ENCODE results near the gene PRAC2.

PRAC2 gene

DNA sequence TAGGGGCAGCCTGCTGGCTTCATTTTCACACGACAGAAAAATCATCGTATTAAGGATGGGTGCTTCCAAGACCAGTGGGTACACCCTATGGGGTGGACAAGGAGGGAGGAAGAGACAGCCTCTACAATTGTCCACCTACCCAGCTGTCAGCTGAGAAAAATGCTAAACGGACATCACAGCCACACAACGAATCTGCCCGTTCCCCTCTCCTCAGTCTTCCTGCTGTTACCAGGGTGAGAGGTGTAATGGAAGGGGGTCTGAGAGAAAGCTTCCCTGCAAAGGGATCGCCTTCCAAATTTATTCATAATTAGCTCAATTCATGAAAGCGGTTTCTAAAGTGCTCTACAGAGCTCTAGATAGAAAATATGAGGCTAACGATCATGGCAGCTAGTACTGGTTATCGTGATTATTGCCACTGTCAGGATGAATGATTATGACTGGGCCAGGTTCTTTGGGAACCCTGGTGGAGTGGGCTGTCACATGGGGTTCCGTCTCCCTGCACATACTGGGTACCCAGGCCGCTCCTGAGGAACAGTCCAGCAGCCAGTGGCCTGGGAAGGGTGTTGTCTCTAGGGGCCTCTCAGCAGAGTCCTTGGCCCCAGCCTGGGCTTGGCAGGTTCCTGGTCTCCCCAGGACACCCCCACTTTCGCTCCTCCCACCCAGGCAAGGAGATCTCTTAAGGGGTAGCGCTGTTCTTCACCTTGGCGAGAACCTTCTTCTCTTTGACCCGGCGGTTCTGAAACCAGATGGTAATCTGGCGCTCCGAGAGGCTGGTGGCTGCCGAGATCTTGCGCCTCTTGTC, 3.3 kb downstream of the PRAC2 start:
- TF ChIP-seq ZNF274 (IDR thresholded peaks at IDR 0.05; ENCODE audit: low read depth, low read length): no peak
- H3K4me3 ChIP-seq (ENCODE audit: low read length): no peak overlapping the region

DNA sequence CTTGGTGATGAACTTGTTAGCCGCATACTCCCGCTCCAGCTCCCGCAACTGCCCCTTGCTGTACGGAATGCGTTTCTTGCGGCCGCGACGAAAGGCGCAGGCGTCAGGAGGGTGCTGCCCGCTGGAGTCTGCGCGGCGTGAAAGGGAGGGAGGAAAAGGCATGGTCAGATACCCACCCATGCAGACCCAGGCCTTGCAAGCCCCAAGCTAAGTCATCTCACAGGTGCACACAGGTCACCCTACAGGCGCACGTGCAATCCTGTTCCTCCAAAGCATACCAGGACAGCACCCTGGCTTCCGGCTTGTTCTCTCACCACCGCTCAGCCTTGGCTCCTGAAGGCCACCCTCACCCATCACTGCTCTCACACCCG, 3.9 kb downstream of the PRAC2 start:
- H3K4me3 ChIP-seq (ENCODE audit: low read length): no peak overlapping the region
- no peak for TF ChIP-seq ZNF274 (IDR thresholded peaks at IDR 0.05; ENCODE audit: low read depth, low read length)

DNA sequence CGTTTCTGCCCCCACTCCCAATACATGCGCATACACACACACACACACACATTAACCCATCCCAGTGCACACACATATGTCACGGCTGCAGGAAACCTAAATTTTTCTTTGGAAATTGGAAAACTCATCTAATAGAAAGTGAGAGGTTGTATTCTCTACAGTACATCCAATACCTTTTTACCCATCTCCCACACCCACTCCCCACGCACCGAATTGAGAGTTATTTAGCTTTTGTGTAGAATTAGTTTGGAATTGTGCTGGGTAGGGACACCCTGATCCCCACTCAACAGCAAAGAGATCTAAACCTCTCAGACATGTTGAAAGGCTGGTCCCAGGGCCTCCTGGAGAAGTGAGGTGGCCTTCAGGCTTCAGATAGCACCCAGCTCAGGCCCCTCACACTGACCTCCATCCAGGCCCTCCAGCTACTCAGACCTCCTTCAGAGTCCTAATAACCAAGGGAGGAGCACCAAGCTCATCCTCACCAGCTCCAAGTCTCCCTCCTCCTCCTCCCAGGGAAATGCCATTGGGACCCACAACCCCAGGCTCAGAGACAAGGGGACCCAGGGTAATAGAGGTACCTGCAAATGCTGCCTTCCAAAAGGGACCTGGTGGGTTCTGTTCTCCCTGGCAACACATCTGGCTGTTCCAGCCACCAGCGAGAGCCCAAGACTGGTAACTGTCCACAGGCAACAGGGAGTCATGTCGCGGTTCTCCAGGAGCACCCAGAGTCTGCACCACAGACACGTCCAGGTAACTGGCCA, 4.6 kb downstream of the PRAC2 start:
- no peak overlapping the region for H3K4me3 ChIP-seq (ENCODE audit: low read length)
- no peak for TF ChIP-seq ZNF274 (IDR thresholded peaks at IDR 0.05; ENCODE audit: low read depth, low read length)

DNA sequence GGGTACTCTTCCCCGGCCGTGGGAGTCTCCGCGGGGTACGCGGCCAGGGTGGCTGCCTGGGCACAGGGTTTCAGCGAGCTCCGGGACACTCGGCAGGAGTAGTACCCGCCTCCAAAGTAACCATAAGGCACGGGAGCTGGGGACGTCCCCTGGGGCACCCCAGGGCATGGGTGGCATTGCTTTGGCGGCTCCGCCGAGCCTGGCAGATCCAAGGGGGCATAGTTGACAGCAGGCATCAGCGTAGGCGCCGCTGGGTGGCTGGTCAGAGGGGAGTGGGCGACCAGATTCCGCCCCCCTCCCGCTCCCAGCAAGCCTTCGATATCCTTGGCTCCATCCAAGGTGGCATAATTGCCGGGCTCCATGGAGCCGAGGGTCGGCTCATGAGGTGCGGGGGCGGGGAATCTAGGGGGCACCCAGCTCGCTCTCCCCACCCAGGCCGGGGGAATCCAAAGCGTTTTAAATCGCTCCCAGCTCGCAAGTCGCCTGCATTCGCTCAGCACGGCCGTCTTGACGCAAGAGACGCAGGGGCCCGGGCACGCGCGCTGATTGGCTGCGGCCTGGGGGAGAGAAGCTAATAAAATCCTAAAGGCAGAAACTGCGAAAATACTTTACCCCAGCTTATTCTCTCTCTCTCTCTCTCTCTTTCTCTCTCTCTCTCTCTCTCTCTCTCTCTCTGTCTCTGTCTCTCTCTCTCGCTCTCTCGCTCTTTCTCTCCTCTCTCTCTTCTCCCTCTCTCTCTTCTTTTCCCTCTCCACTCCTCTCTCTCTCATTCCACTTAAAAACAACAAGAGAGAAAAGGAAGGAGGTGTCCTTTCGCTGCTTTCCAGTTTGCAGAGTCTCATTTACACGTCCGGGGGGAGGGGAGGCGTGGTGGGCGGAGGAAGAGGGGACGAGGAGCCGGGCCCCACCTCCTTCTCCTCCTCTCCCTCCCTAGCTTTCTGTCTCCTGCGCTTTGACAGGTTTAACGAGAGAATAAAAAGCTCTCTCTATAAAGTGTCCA, 5.5 kb downstream of the PRAC2 start, which contains the start of gene HOXB13:
TSS of gene HOXB13 (minus strand) at position 519 of the 1,000 bp plus-strand sequence. CDS start at position 362, 157 bp downstream.
- no peak for TF ChIP-seq ZNF274 (IDR thresholded peaks at IDR 0.05; ENCODE audit: low read depth, low read length)
- peak within 1 kb of the TSS; percentile 10; the same call in 1 of the 2 replicates for H3K4me3 ChIP-seq (ENCODE audit: low read length)

DNA sequence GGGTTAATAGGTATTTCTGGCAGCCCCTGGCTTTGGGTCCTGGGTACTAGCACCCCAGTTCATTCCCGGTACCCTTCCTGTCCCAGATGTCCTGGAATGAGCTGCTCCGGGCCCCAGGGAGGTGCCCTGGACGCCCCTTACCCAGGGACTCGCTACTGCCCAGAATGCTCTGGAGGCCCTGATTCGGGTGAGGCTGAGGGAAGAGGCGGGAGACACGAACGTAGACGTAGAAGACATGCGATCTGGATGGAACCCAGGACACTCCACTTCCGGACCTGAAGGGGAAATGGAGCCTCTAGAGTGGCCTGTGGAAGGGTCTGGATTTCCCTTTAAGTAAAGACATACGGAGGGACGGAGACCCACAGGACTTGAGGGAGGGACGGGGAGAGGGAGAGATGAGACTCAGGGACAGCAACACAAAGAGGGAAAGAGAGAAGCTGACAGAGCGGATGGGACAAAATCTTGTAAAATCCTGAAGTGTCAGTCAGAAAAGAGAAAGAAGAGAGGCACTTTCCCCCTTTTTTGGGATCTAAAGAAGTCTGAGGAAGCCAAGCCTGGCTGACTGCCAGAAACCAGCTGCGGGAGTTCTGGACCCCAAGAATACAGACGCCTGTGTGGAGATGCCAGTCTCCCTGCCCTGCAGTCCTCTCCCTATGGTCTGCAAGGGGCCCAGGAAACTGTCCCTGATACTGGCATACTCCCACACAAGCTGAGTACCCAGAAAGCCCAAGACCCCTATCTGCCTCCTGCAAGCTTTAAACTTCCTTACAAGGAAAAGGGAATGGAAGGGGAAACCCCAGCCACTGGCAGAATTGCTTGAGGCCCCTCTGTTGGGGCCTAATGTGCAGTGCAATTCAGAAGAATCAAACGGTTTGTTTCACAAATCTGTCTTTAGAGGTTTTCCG, 6.6 kb downstream of the PRAC2 start:
- H3K4me3 ChIP-seq (ENCODE audit: low read length): no peak overlapping the region

DNA sequence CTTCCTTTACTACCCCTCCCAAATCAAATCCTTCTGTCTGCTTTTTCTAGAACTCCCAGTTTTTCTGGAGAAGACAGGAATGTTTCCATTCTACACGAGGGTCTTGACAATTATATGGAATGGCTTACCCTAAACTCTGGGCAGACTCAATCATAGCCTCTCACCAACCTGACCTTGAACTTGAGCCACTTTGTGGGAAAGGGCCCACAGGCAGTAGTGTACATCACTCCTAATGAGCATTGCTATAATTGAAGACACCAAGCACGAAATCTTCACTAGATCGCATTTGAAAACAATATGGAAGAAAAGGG, 7.2 kb downstream of the PRAC2 start:
- H3K4me3 ChIP-seq (ENCODE audit: low read length): no peak overlapping the region
- no peak for TF ChIP-seq ZNF274 (IDR thresholded peaks at IDR 0.05; ENCODE audit: low read depth, low read length)

More for the DNA sequence above, 6.6 kb downstream of the PRAC2 start:
- no peak for TF ChIP-seq ZNF274 (IDR thresholded peaks at IDR 0.05; ENCODE audit: low read depth, low read length)

DNA sequence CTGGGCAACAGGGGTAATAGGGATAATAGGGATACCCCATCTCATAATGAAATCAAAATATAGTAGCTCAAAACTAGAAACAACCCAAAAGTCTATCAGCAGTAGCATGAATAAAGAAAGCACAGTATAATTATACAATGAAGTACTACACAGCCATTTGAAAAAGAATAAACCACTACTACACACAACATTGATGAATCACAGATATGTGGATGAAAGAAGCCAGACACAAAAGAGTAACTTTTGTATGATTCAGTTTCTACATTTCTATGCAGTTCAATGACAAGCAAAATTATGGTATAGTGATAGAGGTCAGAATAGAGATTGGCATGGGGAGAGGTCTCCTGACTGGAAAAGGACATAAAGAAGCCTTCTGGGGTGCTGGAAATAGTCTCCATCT, 8.4 kb downstream of the PRAC2 start:
- no peak overlapping the region for H3K4me3 ChIP-seq (ENCODE audit: low read length)
- no peak for TF ChIP-seq ZNF274 (IDR thresholded peaks at IDR 0.05; ENCODE audit: low read depth, low read length)

DNA sequence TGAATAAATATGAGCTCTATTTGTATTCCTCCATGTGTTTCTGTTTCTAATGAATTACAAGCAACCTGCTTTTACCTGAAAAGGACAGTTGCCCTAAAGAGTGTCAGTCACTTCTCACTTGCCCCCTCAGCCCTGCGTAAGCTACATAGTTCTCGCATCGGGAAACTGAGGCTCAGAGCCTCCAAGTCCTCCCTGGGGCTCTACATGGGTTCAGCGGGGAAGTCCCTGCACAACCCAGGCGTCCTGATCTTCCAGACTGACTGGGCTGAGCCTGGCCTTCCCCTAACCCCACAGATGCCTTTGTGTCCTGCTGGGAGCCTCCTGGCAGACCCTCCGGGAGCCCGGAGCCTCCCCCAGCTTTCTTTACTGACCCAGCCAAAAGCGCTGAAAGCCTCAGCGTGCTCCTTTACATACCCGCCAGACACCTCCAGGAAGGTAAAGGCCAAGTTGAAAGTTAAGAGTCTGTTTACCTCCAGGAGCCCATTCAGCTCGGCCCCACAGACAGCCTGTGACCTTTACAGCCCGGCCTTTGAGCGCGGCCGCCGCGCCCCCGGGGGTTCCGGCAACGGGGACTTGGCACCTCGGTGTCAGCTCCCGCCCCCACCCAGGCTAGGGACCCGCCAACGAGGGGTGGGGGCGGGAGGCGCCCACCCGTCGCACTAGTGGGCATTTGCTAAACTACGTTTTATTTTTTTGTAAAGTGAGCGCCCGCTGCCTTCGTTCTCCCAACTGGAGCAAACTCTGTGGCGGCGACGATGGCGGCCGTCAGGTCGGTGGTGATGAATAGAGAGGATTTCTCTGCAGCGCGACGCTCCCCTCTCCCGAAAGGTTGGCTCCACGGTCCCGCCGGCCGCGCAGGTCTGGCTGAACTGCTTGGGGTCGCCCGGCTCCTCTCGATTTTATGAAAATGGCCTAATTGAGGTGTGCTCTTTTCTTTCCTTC, 10.0 kb downstream of the PRAC2 start:
- H3K4me3 ChIP-seq (ENCODE audit: low read length): no peak overlapping the region
- no peak for TF ChIP-seq ZNF274 (IDR thresholded peaks at IDR 0.05; ENCODE audit: low read depth, low read length)

DNA sequence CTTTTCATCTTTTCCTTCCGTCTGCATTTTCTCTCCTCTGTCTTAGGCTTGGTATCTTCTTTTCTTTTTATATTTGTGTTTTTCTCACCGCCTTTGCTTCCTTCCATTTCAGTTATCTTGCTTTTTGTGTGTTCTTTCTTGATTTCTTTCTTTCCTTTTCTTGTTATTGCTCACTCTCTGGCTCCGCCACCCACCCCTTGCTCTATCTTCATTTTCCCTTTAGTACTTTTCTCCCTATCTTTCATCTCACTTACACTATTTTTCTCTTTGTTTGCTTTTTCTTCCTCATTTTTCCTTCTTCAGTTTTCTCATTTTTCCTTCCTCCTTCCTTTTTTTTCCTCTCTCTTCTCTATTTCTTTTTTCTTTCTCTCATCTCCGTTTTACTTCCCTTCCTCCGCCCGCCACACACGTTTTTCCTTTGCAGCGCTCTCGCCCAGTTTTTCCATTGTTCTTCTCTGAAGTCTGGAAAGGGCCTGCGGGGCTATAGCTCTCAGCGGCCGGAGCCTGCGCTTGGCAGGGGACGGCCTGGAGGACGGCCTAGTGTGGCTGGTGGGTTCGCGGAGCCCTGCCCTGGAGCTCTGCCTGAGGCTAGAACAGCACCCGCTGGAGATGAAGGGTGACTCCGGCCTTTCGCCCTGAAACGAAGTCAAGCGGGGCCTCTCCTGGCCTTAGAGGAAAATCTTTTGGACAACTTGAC, 10.8 kb downstream of the PRAC2 start:
- TF ChIP-seq ZNF274 (IDR thresholded peaks at IDR 0.05; ENCODE audit: low read depth, low read length): no peak
- H3K4me3 ChIP-seq (ENCODE audit: low read length): no peak overlapping the region

DNA sequence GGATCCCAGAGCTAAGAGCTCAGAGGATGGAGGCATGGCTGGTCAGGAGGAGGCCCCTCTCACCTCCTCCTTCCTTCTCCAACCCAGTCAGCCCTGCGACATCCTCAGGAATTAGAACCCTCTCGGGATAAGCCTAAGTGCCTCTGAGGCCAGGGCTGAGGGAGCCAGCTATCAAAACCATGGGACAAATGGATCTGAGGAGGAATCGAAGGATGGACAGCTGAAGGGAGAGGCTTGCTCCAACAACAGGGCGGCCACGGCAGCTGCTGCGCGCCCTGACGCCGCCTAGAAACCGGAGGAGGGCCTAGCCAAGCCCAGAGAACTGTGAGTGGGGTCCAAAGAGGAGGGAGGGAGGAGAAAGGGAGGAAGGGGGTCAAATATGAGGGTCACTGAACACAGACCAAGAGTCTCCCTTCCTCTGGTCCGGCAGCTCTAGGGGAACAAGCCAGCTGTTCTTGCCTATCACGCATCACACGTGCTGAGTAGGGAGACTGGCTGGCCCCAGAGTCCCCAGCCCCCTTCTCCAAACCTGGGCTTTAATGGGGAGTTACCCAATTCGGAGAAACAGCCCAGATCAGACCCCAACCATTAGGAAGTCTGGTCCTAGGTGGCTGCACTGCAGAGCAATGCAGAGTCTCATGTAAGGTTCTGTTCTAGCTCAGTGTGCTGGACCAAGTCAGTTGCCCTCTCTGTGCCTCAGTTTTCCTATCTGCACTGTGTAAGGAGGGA, 11.5 kb downstream of the PRAC2 start:
- TF ChIP-seq ZNF274 (IDR thresholded peaks at IDR 0.05; ENCODE audit: low read depth, low read length): no peak
- no peak overlapping the region for H3K4me3 ChIP-seq (ENCODE audit: low read length)

DNA sequence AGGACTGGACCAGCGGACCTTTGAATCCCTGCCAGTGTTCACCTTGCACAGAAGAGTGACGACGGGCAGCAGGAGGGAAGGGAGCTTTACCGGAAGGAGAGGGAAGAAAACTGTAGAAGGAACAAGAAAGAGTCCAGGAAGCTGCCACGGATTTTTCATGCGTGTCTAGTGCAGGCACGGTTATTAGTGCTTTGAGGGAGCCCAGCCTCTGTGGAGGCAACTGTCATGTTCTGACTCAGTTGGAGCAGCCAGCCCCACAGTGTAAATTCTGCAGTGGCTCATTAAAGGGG, 12.0 kb downstream of the PRAC2 start:
- no peak overlapping the region for H3K4me3 ChIP-seq (ENCODE audit: low read length)
- TF ChIP-seq ZNF274 (IDR thresholded peaks at IDR 0.05; ENCODE audit: low read depth, low read length): no peak

Measured in GM08714 (cell line).